Lower leg skin (tissue), 4 donors: ENCODE measurements around the gene TMEM156. TPM values are rescaled to one million over a fixed set of nuclear protein-coding genes. Genes with fewer than 3 reads are reported as not detected.

ENCODE experiments used
- DNase-seq, 2 donors: peaks; one replicate each; pipeline ENCODE4 v3.0.0-alpha.2; 2019; ENCODE audit warnings: low spot score in 2 of 2
- H3K4me3 ChIP-seq: fragments of 200-600 bp; sonication (generic); 2 replicates; pipeline ENCODE4 v1.5.1; 2017; ENCODE audit warnings: mild to moderate bottlenecking, low read depth; ENCODE audit not compliant: poor library complexity, severe bottlenecking
- CTCF ChIP-seq, 3 donors: fragments of 450-650 bp; IDR thresholded peaks; one replicate each; pipeline ENCODE4 v1.5.1; 2016; ENCODE audit warnings: antibody characterized with exemption in 3 of 3, mild to moderate bottlenecking in 3 of 3, moderate library complexity in 2 of 3
- POLR2A ChIP-seq, 2 donors: fragments of 450-650 bp; IDR thresholded peaks; one replicate each; pipeline ENCODE4 v1.6.1; 2016 to 2017; ENCODE audit warnings: antibody characterized with exemption in 2 of 2, mild to moderate bottlenecking in 1 of 2, moderate library complexity in 1 of 2
- WGBS, 2 donors: methylation state at CpG; one replicate each; pipeline ENCODE4 v1.1.5; 2018; 5-methylcytosine and 5-hydroxymethylcytosine counted together
- intact Hi-C: fragments of 100-400 bp; cut with DNase I; formaldehyde crosslinking; loops from one replicate; pipeline ENCODE4 v1.15.0; 2023; ENCODE audit warnings: low total_unique reads
- total RNA-seq, 4 donors: library from RNA; depleted of rRNA; stranded (reverse); fragments of >200 nt; gene quantifications; one replicate each; pipeline ENCODE4 v1.1.0, GENCODE V29; 2016

The TMEM156 gene
- total RNA-seq, 4 donors from 2014 or later: 0.12 to 0.52 (median 0.23) TPM; not detected in 1

GRCh38 chr4:38940476-38940875 is 91.7 kb downstream of the TMEM156 start:
- intact Hi-C loops: no loop called here
- no peak for DNase-seq
- no peak for TF ChIP-seq POLR2A (IDR thresholded peaks at IDR 0.05)
- TF ChIP-seq CTCF (IDR thresholded peaks at IDR 0.05): no peak
- H3K4me3 ChIP-seq: no peak overlapping the region
- 96% methylated on average over 3 of the region's 3 CpGs for WGBS, 2 donors

- TF ChIP-seq CTCF (IDR thresholded peaks at IDR 0.05): no peak
- TF ChIP-seq POLR2A (IDR thresholded peaks at IDR 0.05): no peak
Measured at GRCh38 chr4:38939165-38939564, 93.0 kb downstream of the TMEM156 start.

GRCh38 chr4:38935391-38936073 is 96.7 kb downstream of the TMEM156 start:
- intact Hi-C loops: no loop called here
- TF ChIP-seq POLR2A (IDR thresholded peaks at IDR 0.05): no peak
- TF ChIP-seq CTCF (IDR thresholded peaks at IDR 0.05): no peak
- 76 to 79% methylated on average over 5 of the region's 5 CpGs for WGBS, 2 donors
- H3K4me3 ChIP-seq: no peak overlapping the region
- no peak for DNase-seq

More at GRCh38 chr4:38939165-38939564, 93.0 kb downstream of the TMEM156 start:
- H3K4me3 ChIP-seq: no peak overlapping the region
- intact Hi-C loops: no loop called here
- WGBS, 2 donors: 91 to 94% methylated on average over 1 of the region's 1 CpG
- no peak for DNase-seq

GRCh38 chr4:38931125-38931524 is 101.1 kb downstream of the TMEM156 start:
- 73 to 74% methylated on average over 5 of the region's 5 CpGs for WGBS, 2 donors
- H3K4me3 ChIP-seq: no peak overlapping the region
- DNase-seq: no peak
- intact Hi-C loops: no loop called here
- TF ChIP-seq CTCF (IDR thresholded peaks at IDR 0.05) (no peak), POLR2A (IDR thresholded peaks at IDR 0.05) (no peak)

GRCh38 chr4:38930707-38931106 is 101.5 kb downstream of the TMEM156 start:
- intact Hi-C loops: no loop called here
- WGBS, 2 donors: 87 to 89% methylated on average over 6 of the region's 6 CpGs
- TF ChIP-seq CTCF (IDR thresholded peaks at IDR 0.05) (no peak), POLR2A (IDR thresholded peaks at IDR 0.05) (no peak)
- no peak for DNase-seq
- no peak overlapping the region for H3K4me3 ChIP-seq

GRCh38 chr4:38930204-38930603 is 102.0 kb downstream of the TMEM156 start:
- no peak for TF ChIP-seq POLR2A (IDR thresholded peaks at IDR 0.05)
- TF ChIP-seq CTCF (IDR thresholded peaks at IDR 0.05): no peak
- 53 to 73% methylated on average over 1 of the region's 1 CpG for WGBS, 2 donors

More at GRCh38 chr4:38930204-38930603, 102.0 kb downstream of the TMEM156 start:
- no peak for DNase-seq
- intact Hi-C loops: no loop called here
- no peak overlapping the region for H3K4me3 ChIP-seq
